Large intestine (tissue), 3 donors: ENCODE data around the gene RHOV. TPM values are rescaled to one million over a fixed set of nuclear protein-coding genes. Genes with fewer than 3 reads are reported as not detected.

Experiments used
- DNase-seq, 2 donors: peaks; one replicate each; pipeline versions ENCODE4 v3.0.0 to v3.0.0-alpha.2; 2013
- H3K27ac ChIP-seq: one replicate; pipeline ENCODE4 v1.5.1; 2013; ENCODE audit warnings: low read length
- H3K27me3 ChIP-seq: 2 replicates; pipeline ENCODE4 v1.6.1; 2013; ENCODE audit warnings: low read length; ENCODE audit not compliant: control insufficient read depth, insufficient read depth
- H3K36me3 ChIP-seq: 2 replicates; pipeline ENCODE4 v1.6.1; 2013; ENCODE audit warnings: low read length; ENCODE audit not compliant: control insufficient read depth, insufficient read depth
- H3K4me1 ChIP-seq: one replicate; pipeline ENCODE4 v1.6.1; 2013; ENCODE audit warnings: low read length; ENCODE audit not compliant: control insufficient read depth, insufficient read depth
- H3K4me3 ChIP-seq: one replicate; pipeline ENCODE4 v1.5.1; 2013; ENCODE audit warnings: low read length
- H3K9me3 ChIP-seq: one replicate; pipeline ENCODE4 v1.6.1; 2013; ENCODE audit warnings: mild to moderate bottlenecking, low read depth, low read length, moderate library complexity; ENCODE audit not compliant: control insufficient read depth
- WGBS: methylation state at CpG from one replicate; pipeline ENCODE4 v1.1.5; 2013; ENCODE audit warnings: low lambda C conversion rate; ENCODE audit not compliant: insufficient coverage; 5-methylcytosine and 5-hydroxymethylcytosine counted together
- polyA plus RNA-seq: library from polyadenylated mRNA; unstranded; fragments of 120-200 nt; gene quantifications from one replicate; pipeline ENCODE4 v1.2.1, GENCODE V29; 2013

Gene RHOV
- polyA plus RNA-seq, 1 donor = 0.54 TPM

GRCh38 chr15:40914486-40914885 lies 40.5 kb upstream of the RHOV start:
- H3K27ac ChIP-seq = no peak overlapping the region
- no peaks in the 10 kb centered on the region for H3K9me3 ChIP-seq
- DNase-seq = no peak
- H3K4me3 ChIP-seq = no peak overlapping the region
- H3K36me3 ChIP-seq = no peaks in the 10 kb centered on the region
- peaks cover 36% of the 10 kb centered on the region for H3K4me1 ChIP-seq
- no peaks in the 10 kb centered on the region for H3K27me3 ChIP-seq
- no CpG with 5 or more reads among the region's 8 CpGs for WGBS

GRCh38 chr15:40914013-40914412 lies 40.0 kb upstream of the RHOV start:
- WGBS = no CpG with 5 or more reads among the region's 12 CpGs
- Histone ChIP-seq H3K4me1 (peaks cover 35% of the 10 kb centered on the region), H3K27me3 (no peaks in the 10 kb centered on the region), H3K36me3 (no peaks in the 10 kb centered on the region), H3K4me3 (no peak overlapping the region), H3K9me3 (no peaks in the 10 kb centered on the region), H3K27ac (no peak overlapping the region)
- DNase-seq = no peak

GRCh38 chr15:40912478-40912877 lies 38.4 kb upstream of the RHOV start:
- Histone ChIP-seq H3K9me3 (no peaks in the 10 kb centered on the region), H3K27me3 (no peaks in the 10 kb centered on the region), H3K4me3 (no peak overlapping the region), H3K36me3 (no peaks in the 10 kb centered on the region), H3K27ac (no peak overlapping the region), H3K4me1 (peaks cover 37% of the 10 kb centered on the region)
- WGBS = no CpG with 5 or more reads among the region's 6 CpGs
- DNase-seq = no peak

GRCh38 chr15:40911693-40912092 lies 37.7 kb upstream of the RHOV start:
- WGBS = no CpG with 5 or more reads among the region's 2 CpGs
- Histone ChIP-seq H3K4me1 (peaks cover 44% of the 10 kb centered on the region), H3K27me3 (no peaks in the 10 kb centered on the region), H3K4me3 (no peak overlapping the region), H3K36me3 (no peaks in the 10 kb centered on the region), H3K27ac (peak overlapping the region; percentile 39), H3K9me3 (no peaks in the 10 kb centered on the region)
- DNase-seq = no peak

- no peaks in the 10 kb centered on the region for H3K36me3 ChIP-seq
- no CpG with 5 or more reads among the region's 7 CpGs for WGBS
- H3K27me3 ChIP-seq = no peaks in the 10 kb centered on the region
- H3K9me3 ChIP-seq = no peaks in the 10 kb centered on the region
- peaks cover 46% of the 10 kb centered on the region for H3K4me1 ChIP-seq
- H3K4me3 ChIP-seq = no peak overlapping the region
- H3K27ac ChIP-seq = peak overlapping the region; percentile 39
- no peak for DNase-seq
Measured at GRCh38 chr15:40911141-40911540, 37.1 kb upstream of the RHOV start.

- Histone ChIP-seq H3K27ac (no peak overlapping the region), H3K27me3 (no peaks in the 10 kb centered on the region)
Measured at GRCh38 chr15:40909662-40910630, 35.9 kb upstream of the RHOV start.

GRCh38 chr15:40908095-40908494 lies 34.1 kb upstream of the RHOV start:
- WGBS = no CpG with 5 or more reads among the region's 7 CpGs
- Histone ChIP-seq H3K4me3 (no peak overlapping the region), H3K36me3 (peaks cover 15% of the 10 kb centered on the region), H3K27ac (peak overlapping the region; percentile 92), H3K27me3 (no peaks in the 10 kb centered on the region), H3K4me1 (peaks cover 50% of the 10 kb centered on the region), H3K9me3 (no peaks in the 10 kb centered on the region)
- peak in 1 of 2 donors; percentile 61 for DNase-seq

More at GRCh38 chr15:40909662-40910630, 35.9 kb upstream of the RHOV start:
- H3K36me3 ChIP-seq = peaks cover under 1% of the 10 kb centered on the region
- peaks cover 46% of the 10 kb centered on the region for H3K4me1 ChIP-seq
- no peak overlapping the region for H3K4me3 ChIP-seq
- 60% methylated on average over 2 of the region's 17 CpGs for WGBS
- no peak for DNase-seq
- no peaks in the 10 kb centered on the region for H3K9me3 ChIP-seq

GRCh38 chr15:40906991-40907802 lies 33.2 kb upstream of the RHOV start:
- Histone ChIP-seq H3K9me3 (no peaks in the 10 kb centered on the region), H3K36me3 (peaks cover 24% of the 10 kb centered on the region), H3K27ac (peak overlapping the region; percentile 92), H3K4me1 (peaks cover 50% of the 10 kb centered on the region), H3K27me3 (no peaks in the 10 kb centered on the region), H3K4me3 (peak overlapping the region; percentile 54)
- no CpG with 5 or more reads among the region's 22 CpGs for WGBS
- no peak for DNase-seq

GRCh38 chr15:40906091-40906990 lies 32.3 kb upstream of the RHOV start:
- no peaks in the 10 kb centered on the region for H3K9me3 ChIP-seq
- peak overlapping the region; percentile 54 for H3K4me3 ChIP-seq
- peak; percentile 92 to 93 for DNase-seq
- peak overlapping the region; percentile 92 for H3K27ac ChIP-seq
- H3K36me3 ChIP-seq = peaks cover 24% of the 10 kb centered on the region
- no peaks in the 10 kb centered on the region for H3K27me3 ChIP-seq
- whole genome bisulfite sequencing = no CpG with 5 or more reads among the region's 36 CpGs
- peaks cover 50% of the 10 kb centered on the region for H3K4me1 ChIP-seq
